Erythroblast (primary cell): Measurements from ENCODE around the gene ASB15.
"Not testable (repeated sequence)": the region's sequence is repeated elsewhere in the genome, so short reads cannot be mapped to it uniquely, and the experiment has no call there.

Experiments used
- DNase-seq, 2 experiments: peaks; one replicate each; lab custom pipeline; 2025; lab: John Stamatoyannopoulos, UW
- GATA1 ChIP-seq: IDR thresholded peaks from 2 replicates; pipeline ENCODE4 v1.6.1; 2011; ENCODE audit warnings: low read depth, mild to moderate bottlenecking, control low read depth, low read length, moderate library complexity
- POLR2A ChIP-seq: IDR thresholded peaks from 2 replicates; pipeline ENCODE4 v1.6.1; 2011; ENCODE audit warnings: mild to moderate bottlenecking, low read length

The ASB15 gene

GRCh38 chr7:123601530-123601929 lies at the start of gene ASB15:
Gene ASB15, plus strand, starts transcription at chr7:123601821. Its CDS starts 12,682 bp downstream, at chr7:123614503.
- TF ChIP-seq GATA1 (no peak), POLR2A (no peak)
- no peak for DNase-seq

GRCh38 chr7:123552134-123552533 lies 49.5 kb upstream of the ASB15 start:
- not testable (repeated sequence) for DNase-seq

- no peak for TF ChIP-seq POLR2A
- TF ChIP-seq GATA1, result no peak
- DNase-seq, result peak; percentile 22 to 79
Observed at GRCh38 chr7:123552641-123553040, 49.0 kb upstream of the ASB15 start.

- TF ChIP-seq GATA1 (no peak), POLR2A (no peak)
Observed at GRCh38 chr7:123553159-123553558, 48.5 kb upstream of the ASB15 start.

GRCh38 chr7:123555484-123555883 lies 46.1 kb upstream of the ASB15 start:
- TF ChIP-seq POLR2A (no peak), GATA1 (no peak)
- DNase-seq, result no peak

More at GRCh38 chr7:123553159-123553558, 48.5 kb upstream of the ASB15 start:
- no peak for DNase-seq

GRCh38 chr7:123557016-123557397 lies 44.6 kb upstream of the ASB15 start:
- no peak for TF ChIP-seq POLR2A
- no peak for TF ChIP-seq GATA1
- peak; percentile 55 to 71 for DNase-seq

- TF ChIP-seq POLR2A (peak; percentile 91), GATA1 (no peak)
- peak; percentile 98 for DNase-seq
Observed at GRCh38 chr7:123557398-123558288, 44.0 kb upstream of the ASB15 start, which contains the start of gene NDUFA5. Gene NDUFA5, minus strand, starts transcription at chr7:123557818. Its CDS starts 23 bp downstream, at chr7:123557795.

- no peak for DNase-seq
- TF ChIP-seq GATA1 (no peak), POLR2A (no peak)
Observed at GRCh38 chr7:123558289-123558874, 43.2 kb upstream of the ASB15 start.

- DNase-seq, result no peak
Observed at GRCh38 chr7:123562121-123562520, 39.5 kb upstream of the ASB15 start.

GRCh38 chr7:123569352-123570010 lies 32.1 kb upstream of the ASB15 start:
- DNase-seq, result no peak
- TF ChIP-seq GATA1 (no peak), POLR2A (no peak)

More at GRCh38 chr7:123562121-123562520, 39.5 kb upstream of the ASB15 start:
- TF ChIP-seq GATA1, result no peak
- TF ChIP-seq POLR2A, result no peak

GRCh38 chr7:123570390-123571182 lies 31.0 kb upstream of the ASB15 start:
- DNase-seq, result no peak
- TF ChIP-seq GATA1, result no peak
- no peak for TF ChIP-seq POLR2A

- TF ChIP-seq POLR2A (no peak), GATA1 (no peak)
- DNase-seq, result no peak
Observed at GRCh38 chr7:123571187-123571586, 30.4 kb upstream of the ASB15 start.

GRCh38 chr7:123571684-123572083 lies 29.9 kb upstream of the ASB15 start:
- no peak for DNase-seq
- TF ChIP-seq GATA1 (no peak), POLR2A (no peak)
